Caco-2 (cell line): Measurements from ENCODE around the gene MYO10. TPM values are rescaled to one million over a fixed set of nuclear protein-coding genes. Genes with fewer than 3 reads are reported as not detected.

Experiments
- BruUV-seq: library from RNA; stranded (reverse); fragments of 400-500 nt; replicated peaks from 2 replicates; lab custom pipeline; 2021; lab: Mats Ljungman, UMichigan
- CTCF ChIA-PET: fragments of 300-600 bp; sonication (Branson Sonifier 250); formaldehyde crosslinking; loops from one replicate; lab custom pipeline; 2022; ENCODE audit warnings: antibody characterized with exemption; lab: Charles Lee
- POLR2A ChIA-PET: fragments of 300-600 bp; sonication (Branson Sonifier 250); formaldehyde crosslinking; loops from one replicate; lab custom pipeline; 2022; ENCODE audit warnings: antibody characterized with exemption; lab: Charles Lee
- DNase-seq, 2 experiments: peaks; one replicate each; pipeline versions ENCODE4 v3.0.0 to v3.0.0-alpha.2; 2020 to 2022
- H3K27me3 ChIP-seq: replicated peaks from 2 replicates; pipeline ENCODE4 v1.6.0; 2011; ENCODE audit warnings: low read length; ENCODE audit not compliant: control insufficient read depth, insufficient read depth
- H3K36me3 ChIP-seq: 2 replicates; pipeline ENCODE4 v1.5.1; 2011; ENCODE audit warnings: low read length; ENCODE audit not compliant: control insufficient read depth, insufficient read depth
- H3K4me1 ChIP-seq: fragments of 250-450 bp; sonication (Bioruptor Pico); 2 replicates; pipeline ENCODE4 v1.5.1; 2020; ENCODE audit warnings: mild to moderate bottlenecking
- H3K4me3 ChIP-seq: 2 replicates; pipeline ENCODE4 v1.5.1; 2011; ENCODE audit warnings: low read depth, mild to moderate bottlenecking, control low read depth, low read length
- H3K9me3 ChIP-seq: fragments of 250-450 bp; sonication (Bioruptor Pico); 2 replicates; pipeline ENCODE4 v1.5.1; 2020; ENCODE audit warnings: mild to moderate bottlenecking, moderate library complexity
- H3K27ac Mint-ChIP-seq: one replicate; pipeline ENCODE4 v1.8.0; 2022; ENCODE audit warnings: mixed read lengths; ENCODE audit not compliant: unreplicated experiment
- H3K27me3 Mint-ChIP-seq: one replicate; pipeline ENCODE4 v1.8.0; 2022; ENCODE audit warnings: mixed read lengths; ENCODE audit not compliant: insufficient read depth, unreplicated experiment
- H3K36me3 Mint-ChIP-seq: one replicate; pipeline ENCODE4 v1.8.0; 2022; ENCODE audit warnings: mild to moderate bottlenecking, mixed read lengths; ENCODE audit not compliant: insufficient read depth, unreplicated experiment
- H3K4me1 Mint-ChIP-seq: one replicate; pipeline ENCODE4 v1.8.0; 2022; ENCODE audit warnings: low read depth, mixed read lengths; ENCODE audit not compliant: unreplicated experiment
- H3K4me3 Mint-ChIP-seq: one replicate; pipeline ENCODE4 v1.8.0; 2022; ENCODE audit warnings: mild to moderate bottlenecking, moderate library complexity, mixed read lengths; ENCODE audit not compliant: unreplicated experiment
- H3K9me3 Mint-ChIP-seq: one replicate; pipeline ENCODE4 v1.8.0; 2022; ENCODE audit warnings: mixed read lengths; ENCODE audit not compliant: unreplicated experiment
- intact Hi-C: fragments of 100-400 bp; cut with micrococcal nuclease; formaldehyde crosslinking; loops from one replicate; pipeline ENCODE4 v1.10.0; 2022; ENCODE audit not compliant: unreplicated experiment
- total RNA-seq: library from RNA; stranded (reverse); gene quantifications from 2 replicates; pipeline ENCODE4 v1.2.3, GENCODE V29; 2022
- TF ChIP-seq, protein P1 (sequence below), 2 experiments: fragments of 200-600 bp in 1 of 2; IDR thresholded peaks; 1 replicate in 1 of 2; 2 replicates in 1 of 2; pipeline versions ENCODE4 v1.5.1 to v1.8.0; 2011 to 2022; ENCODE audit warnings: antibody characterized with exemption in 1 of 2, control low read depth in 1 of 2, inconsistent platforms in 1 of 2, low read depth in 1 of 2, low read length in 1 of 2, mild to moderate bottlenecking in 1 of 2, moderate library complexity in 1 of 2; ENCODE audit not compliant: insufficient read depth in 1 of 2, severe bottlenecking in 1 of 2, unreplicated experiment in 1 of 2

MYO10 gene
- total RNA-seq, 1 experiment from 2014 or later: 67.6 TPM

- DNase-seq: no peak
- H3K27me3 Mint-ChIP-seq: no peaks in the 10 kb centered on the region
- no peak overlapping the region for H3K4me3 ChIP-seq
- H3K36me3 Mint-ChIP-seq: peaks cover 90% of the 10 kb centered on the region
- peaks cover 3% of the 10 kb centered on the region for H3K36me3 ChIP-seq
- intact Hi-C loops: no loop called here
- no peaks in the 10 kb centered on the region for H3K27me3 ChIP-seq
- POLR2A ChIA-PET: no interaction called here
- peaks cover 14% of the 10 kb centered on the region; the same call in 1 of the 2 replicates for H3K9me3 ChIP-seq
- H3K9me3 Mint-ChIP-seq: peaks cover 26% of the 10 kb centered on the region
- peaks cover 22% of the 10 kb centered on the region for H3K4me1 Mint-ChIP-seq
- CTCF ChIA-PET: no interaction called here
- peak overlapping the region; percentile 34 for H3K27ac Mint-ChIP-seq
- BruUV-seq: no TSS peak
- TF ChIP-seq, protein P1, sequence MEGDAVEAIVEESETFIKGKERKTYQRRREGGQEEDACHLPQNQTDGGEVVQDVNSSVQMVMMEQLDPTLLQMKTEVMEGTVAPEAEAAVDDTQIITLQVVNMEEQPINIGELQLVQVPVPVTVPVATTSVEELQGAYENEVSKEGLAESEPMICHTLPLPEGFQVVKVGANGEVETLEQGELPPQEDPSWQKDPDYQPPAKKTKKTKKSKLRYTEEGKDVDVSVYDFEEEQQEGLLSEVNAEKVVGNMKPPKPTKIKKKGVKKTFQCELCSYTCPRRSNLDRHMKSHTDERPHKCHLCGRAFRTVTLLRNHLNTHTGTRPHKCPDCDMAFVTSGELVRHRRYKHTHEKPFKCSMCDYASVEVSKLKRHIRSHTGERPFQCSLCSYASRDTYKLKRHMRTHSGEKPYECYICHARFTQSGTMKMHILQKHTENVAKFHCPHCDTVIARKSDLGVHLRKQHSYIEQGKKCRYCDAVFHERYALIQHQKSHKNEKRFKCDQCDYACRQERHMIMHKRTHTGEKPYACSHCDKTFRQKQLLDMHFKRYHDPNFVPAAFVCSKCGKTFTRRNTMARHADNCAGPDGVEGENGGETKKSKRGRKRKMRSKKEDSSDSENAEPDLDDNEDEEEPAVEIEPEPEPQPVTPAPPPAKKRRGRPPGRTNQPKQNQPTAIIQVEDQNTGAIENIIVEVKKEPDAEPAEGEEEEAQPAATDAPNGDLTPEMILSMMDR (IDR thresholded peaks at IDR 0.05; ENCODE audit: insufficient read depth in 1 of 2, low read depth in 1 of 2, low read length in 1 of 2, severe bottlenecking in 1 of 2, unreplicated experiment in 1 of 2): no peak
- no peak overlapping the region for H3K4me3 Mint-ChIP-seq
- peaks cover 15% of the 10 kb centered on the region for H3K4me1 ChIP-seq
Observed at GRCh38 chr5:16870878-16871277, 65.2 kb downstream of the MYO10 start.

DNA sequence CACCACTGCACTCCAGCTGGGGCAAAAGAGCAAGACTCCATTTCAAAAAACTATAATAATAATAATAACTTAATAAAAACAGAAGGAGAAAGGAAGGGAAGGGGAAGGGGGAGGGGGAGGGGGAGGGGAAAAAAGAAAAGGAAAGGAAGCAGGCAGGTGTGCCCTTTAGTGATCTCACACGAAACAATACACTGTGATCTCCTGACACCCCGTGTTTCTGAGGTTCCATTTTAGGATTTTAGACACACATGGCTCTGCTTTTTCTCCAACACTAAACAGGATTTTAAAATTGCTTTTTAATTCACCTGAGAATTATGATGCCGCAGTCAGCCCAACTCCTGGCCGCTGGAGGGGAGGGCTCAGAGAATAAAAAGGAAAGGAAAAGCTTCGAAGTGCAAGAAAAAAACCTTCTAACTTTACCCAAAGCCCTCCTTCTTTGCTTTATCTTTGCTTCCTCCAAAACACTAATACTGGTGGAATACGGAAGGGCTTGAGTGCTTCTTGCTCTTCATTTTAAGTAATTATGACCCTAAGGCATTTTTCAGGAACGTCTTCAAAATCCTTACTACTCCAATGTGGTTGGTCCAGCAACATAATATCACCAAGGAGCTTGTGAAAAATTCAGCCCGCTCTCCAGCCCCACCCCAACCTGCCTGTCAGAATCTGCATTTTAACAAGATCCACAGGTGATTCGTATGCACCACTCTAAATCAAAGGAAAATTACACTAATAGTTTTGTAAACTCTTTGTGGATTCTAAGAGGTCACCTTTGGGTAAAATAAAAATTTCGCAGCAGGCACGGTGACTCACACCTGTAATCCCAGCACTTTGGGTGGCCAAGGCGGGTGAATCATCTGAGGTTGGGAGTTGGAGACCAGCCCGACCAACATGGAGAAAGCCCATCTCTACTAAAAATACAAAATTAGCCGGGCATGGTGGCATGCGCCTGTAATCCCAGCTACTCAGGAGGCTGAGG lies 66.0 kb downstream of the MYO10 start:
- intact Hi-C loops: no loop called here
- H3K4me1 ChIP-seq: peaks cover 15% of the 10 kb centered on the region
- CTCF ChIA-PET: no interaction called here
- H3K27me3 Mint-ChIP-seq: no peaks in the 10 kb centered on the region
- POLR2A ChIA-PET: no interaction called here
- peaks cover 14% of the 10 kb centered on the region; the same call in 1 of the 2 replicates for H3K9me3 ChIP-seq
- BruUV-seq: no TSS peak
- peaks cover 1% of the 10 kb centered on the region; the same call in 1 of the 2 replicates for H3K36me3 ChIP-seq
- H3K36me3 Mint-ChIP-seq: peaks cover 84% of the 10 kb centered on the region
- peaks cover 23% of the 10 kb centered on the region for H3K4me1 Mint-ChIP-seq
- H3K27ac Mint-ChIP-seq: no peak overlapping the region
- TF ChIP-seq, protein P1 (IDR thresholded peaks at IDR 0.05; ENCODE audit: insufficient read depth in 1 of 2, low read depth in 1 of 2, low read length in 1 of 2, severe bottlenecking in 1 of 2, unreplicated experiment in 1 of 2): no peak
- DNase-seq: no peak
- no peak overlapping the region for H3K4me3 ChIP-seq
- no peak overlapping the region for H3K4me3 Mint-ChIP-seq
- no peaks in the 10 kb centered on the region for H3K27me3 ChIP-seq
- H3K9me3 Mint-ChIP-seq: peaks cover 25% of the 10 kb centered on the region

DNA sequence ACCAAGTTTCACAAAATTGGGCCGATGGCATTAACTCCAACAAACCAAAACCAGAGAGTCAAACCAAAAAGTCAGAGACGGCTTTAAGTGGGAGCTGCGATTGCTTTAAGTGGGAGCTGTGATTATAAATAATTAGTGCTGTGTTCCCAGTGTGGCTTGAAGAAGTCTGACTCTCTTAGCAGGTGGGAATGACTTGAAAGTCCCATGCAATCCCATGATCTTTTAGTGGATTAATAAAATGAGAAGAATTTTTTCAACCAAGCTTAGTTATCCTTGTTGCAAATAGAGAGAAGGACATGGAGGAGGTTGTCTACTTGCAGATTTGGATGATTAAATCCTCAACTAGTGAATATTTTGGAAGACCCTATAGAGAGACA lies 68.5 kb downstream of the MYO10 start:
- no peaks in the 10 kb centered on the region for H3K27me3 Mint-ChIP-seq
- BruUV-seq: no TSS peak
- H3K27me3 ChIP-seq: no peaks in the 10 kb centered on the region
- H3K4me1 Mint-ChIP-seq: peaks cover 49% of the 10 kb centered on the region
- peaks cover 80% of the 10 kb centered on the region for H3K36me3 Mint-ChIP-seq
- intact Hi-C loops: no loop called here
- no peak overlapping the region for H3K4me3 ChIP-seq
- peak overlapping the region; percentile 48 for H3K27ac Mint-ChIP-seq
- peaks cover 9% of the 10 kb centered on the region for H3K9me3 Mint-ChIP-seq
- no peaks in the 10 kb centered on the region for H3K9me3 ChIP-seq
- no peak for DNase-seq
- ChIA-PET CTCF (no interaction called here), POLR2A (no interaction called here)
- H3K4me3 Mint-ChIP-seq: no peak overlapping the region
- no peaks in the 10 kb centered on the region; the same call in 1 of the 2 replicates for H3K36me3 ChIP-seq
- peaks cover 38% of the 10 kb centered on the region for H3K4me1 ChIP-seq
- TF ChIP-seq, protein P1 (IDR thresholded peaks at IDR 0.05; ENCODE audit: insufficient read depth in 1 of 2, low read depth in 1 of 2, low read length in 1 of 2, severe bottlenecking in 1 of 2, unreplicated experiment in 1 of 2): no peak
